Neural progenitor cell (in vitro differentiated cells): ENCODE results near the gene DNMT1.

Experiments used
- EZH2 ChIP-seq: fragments of 200-600 bp; sonication (generic); IDR thresholded peaks from 2 replicates; pipeline ENCODE4 v1.6.1; 2017; ENCODE audit warnings: antibody characterized with exemption, mild to moderate bottlenecking, moderate library complexity
- EZH2phosphoT487 ChIP-seq: fragments of 200-600 bp; sonication (generic); IDR thresholded peaks from 2 replicates; pipeline ENCODE4 v1.6.1; 2017; ENCODE audit warnings: antibody characterized with exemption

DNA sequence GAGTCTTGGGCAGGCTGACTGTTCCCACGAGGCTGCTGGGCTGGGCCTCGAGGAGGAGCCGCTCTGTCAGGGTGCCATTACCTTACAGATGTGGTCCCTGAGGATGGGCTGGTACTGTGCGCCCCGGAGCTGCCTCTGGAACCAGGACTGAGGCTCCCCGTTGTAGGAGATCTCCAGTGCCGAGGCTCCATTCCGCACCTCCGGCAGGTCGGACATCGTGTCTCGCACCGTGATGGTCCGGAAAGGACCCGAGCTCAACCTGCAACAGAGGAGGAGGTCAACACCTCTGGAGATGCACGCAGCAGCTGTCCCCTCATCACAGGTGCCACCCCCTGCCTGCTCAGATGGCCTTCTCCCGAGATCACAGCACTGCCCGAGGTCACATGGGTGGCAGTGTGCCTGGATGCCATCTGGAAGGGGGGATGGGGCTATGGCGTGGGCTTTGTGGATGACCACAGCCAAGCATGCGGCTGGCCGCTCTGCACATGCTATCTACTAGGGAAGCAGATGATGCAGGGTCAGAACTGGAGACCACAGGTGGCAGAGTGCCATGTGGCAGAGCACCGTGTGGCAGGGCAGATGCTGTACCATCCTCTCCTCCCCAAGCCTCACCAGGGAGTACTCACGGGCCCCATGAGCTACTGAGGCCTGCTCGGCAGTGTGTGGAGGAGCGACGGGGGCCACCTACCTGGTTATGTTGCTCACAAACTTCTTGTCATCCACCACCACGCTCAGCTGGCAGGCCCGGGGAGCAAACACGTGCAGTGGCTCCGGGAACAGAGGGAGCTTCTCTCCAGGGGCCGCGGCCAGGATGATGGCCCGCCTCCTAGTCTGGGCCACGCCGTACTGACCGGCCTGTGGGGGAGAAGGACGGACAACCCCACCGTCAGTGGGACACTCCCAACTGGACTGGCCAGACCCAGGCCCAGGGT, 56.7 kb downstream of the DNMT1 start:
- TF ChIP-seq EZH2phosphoT487, result no peak
- TF ChIP-seq EZH2, result no peak
